ENCODE results near the gene DNAH9. TPM values are rescaled to one million over a fixed set of nuclear protein-coding genes. Genes with fewer than 3 reads are reported as not detected.

The DNAH9 gene
- polyA plus RNA-seq, 2 of the 4 experiments (the other 2 are of a cell fraction), result 0.03 to 0.04 TPM

- ChIA-PET CTCF (interaction anchor here (0.9 kb wide), 1 partner anchor 32 kb away, joined by 3 read pairs; no protein-coding TSS in a partner anchor), POLR2A (no interaction called here)
- TF ChIP-seq CEBPB (IDR thresholded peaks at IDR 0.05) (no peak), POLR2AphosphoS2 (conservative IDR thresholded peaks at IDR 0.05; ENCODE audit: low read length) (no peak), MAZ (IDR thresholded peaks at IDR 0.05; ENCODE audit: borderline replicate concordance, low read depth, low read length) (no peak), HES2 (IDR thresholded peaks at IDR 0.05) (no peak), GATA3 (IDR thresholded peaks at IDR 0.05; ENCODE audit: borderline replicate concordance) (no peak), RAD21 (conservative IDR thresholded peaks at IDR 0.05 in 1 of 2, IDR thresholded peaks at IDR 0.05 in 1 of 2) (no peak), SMC3 (IDR thresholded peaks at IDR 0.05) (no peak), MAFK (IDR thresholded peaks at IDR 0.05; ENCODE audit: partially characterized antibody) (no peak), RARB (CRISPR knock-in tag; IDR thresholded peaks at IDR 0.05) (no peak), KDM1A (IDR thresholded peaks at IDR 0.05; ENCODE audit: low read depth) (no peak), CHD2 (IDR thresholded peaks at IDR 0.05; ENCODE audit: low read length, partially characterized antibody) (no peak), HOXB13 (CRISPR knock-in tag; IDR thresholded peaks at IDR 0.05; ENCODE audit: low read depth) (no peak), E2F6 (IDR thresholded peaks at IDR 0.05; ENCODE audit: borderline replicate concordance, low read depth) (no peak), FOXS1 (CRISPR knock-in tag; IDR thresholded peaks at IDR 0.05) (no peak), ZNF302 (CRISPR knock-in tag; IDR thresholded peaks at IDR 0.05) (no peak)
- WGBS (ENCODE audit: missing lambda C conversion rate), result 38% methylated on average over 2 of the region's 2 CpGs
- no peak for FAIRE-seq
- Histone ChIP-seq H3K4me2 (no peak overlapping the region), H3K4me1 (no peaks in the 10 kb centered on the region), H3K4me3 (no peak overlapping the region), H3K27ac (no peak overlapping the region), H3K9me3 (no peaks in the 10 kb centered on the region)
- no peak for DNase-seq (ENCODE audit: low read depth in 1 of 2, low spot score in 1 of 2)
- no peak for ATAC-seq
Measured at GRCh38 chr17:11885051-11885450, 286.8 kb downstream of the DNAH9 start.

GRCh38 chr17:11889266-11889665 is 291.0 kb downstream of the DNAH9 start:
- FAIRE-seq (no peak), DNase-seq (ENCODE audit: low read depth in 1 of 2, low spot score in 1 of 2) (no peak), ATAC-seq (no peak)
- H3K4me3 ChIP-seq, result no peak overlapping the region
- ChIA-PET POLR2A (no interaction called here), CTCF (interaction anchor here (0.8 to 1.3 kb wide), 2 partner anchors 37 to 1014 kb away, joined by 3 to 4 read pairs; no protein-coding TSS in a partner anchor)
- WGBS (ENCODE audit: missing lambda C conversion rate), result 10% methylated on average over 5 of the region's 5 CpGs
- H3K4me2 ChIP-seq, result no peak overlapping the region
- H3K9me3 ChIP-seq, result no peaks in the 10 kb centered on the region
- H3K4me1 ChIP-seq, result no peaks in the 10 kb centered on the region
- no peak overlapping the region for H3K27ac ChIP-seq
- TF ChIP-seq TFCP2L1 (CRISPR knock-in tag; IDR thresholded peaks at IDR 0.05) (no peak), EHF (CRISPR knock-in tag; IDR thresholded peaks at IDR 0.05) (no peak), HES2 (IDR thresholded peaks at IDR 0.05) (no peak), TP53 (CRISPR knock-in tag; IDR thresholded peaks at IDR 0.05) (no peak), E2F6 (IDR thresholded peaks at IDR 0.05; ENCODE audit: borderline replicate concordance, low read depth) (no peak), CBX2 (IDR thresholded peaks at IDR 0.05; ENCODE audit: borderline replicate concordance, low read depth) (no peak), KDM5A (IDR thresholded peaks at IDR 0.05) (no peak), POLR2A (IDR thresholded peaks at IDR 0.05; ENCODE audit: low read length) (no peak), JUN (IDR thresholded peaks at IDR 0.05) (no peak), MYC (IDR thresholded peaks at IDR 0.05; ENCODE audit: borderline replicate concordance, low read length) (no peak), HOXB13 (CRISPR knock-in tag; IDR thresholded peaks at IDR 0.05; ENCODE audit: low read depth) (no peak), JUNB (IDR thresholded peaks at IDR 0.05) (no peak), BHLHE40 (IDR thresholded peaks at IDR 0.05; ENCODE audit: low read depth, low read length) (no peak), ZC3H11A (IDR thresholded peaks at IDR 0.05) (no peak)
